ENCODE measurements around the gene TRIO.

GRCh38 chr5:14481349-14481748 lies 338.2 kb downstream of the TRIO start:
- no peak for TF ChIP-seq RARB (CRISPR knock-in tag; IDR thresholded peaks at IDR 0.05)
- TF ChIP-seq ZFP3 (CRISPR knock-in tag; IDR thresholded peaks at IDR 0.05): no peak
- no peak for TF ChIP-seq TCF4 (CRISPR knock-in tag; IDR thresholded peaks at IDR 0.05; ENCODE audit: borderline replicate concordance)
- TF ChIP-seq PPARA (CRISPR knock-in tag; IDR thresholded peaks at IDR 0.05; ENCODE audit: borderline replicate concordance): no peak
- no peak for TF ChIP-seq SNAI2 (CRISPR knock-in tag; IDR thresholded peaks at IDR 0.05)
- no peak for TF ChIP-seq ESRRG (CRISPR knock-in tag; IDR thresholded peaks at IDR 0.05)
- TF ChIP-seq ZNF8 (CRISPR knock-in tag; IDR thresholded peaks at IDR 0.05): no peak
- no peak for TF ChIP-seq ZFP30 (CRISPR knock-in tag; IDR thresholded peaks at IDR 0.05)
- no peak for TF ChIP-seq PATZ1 (CRISPR knock-in tag; IDR thresholded peaks at IDR 0.05; ENCODE audit: borderline replicate concordance)
- TF ChIP-seq TSHZ2 (CRISPR knock-in tag; IDR thresholded peaks at IDR 0.05): no peak
- no peak for TF ChIP-seq POU6F1 (CRISPR knock-in tag; IDR thresholded peaks at IDR 0.05; ENCODE audit: borderline replicate concordance, low read depth)
